CD14-positive monocyte (primary cell): ENCODE measurements around the gene SHCBP1L. TPM values are rescaled to one million over a fixed set of nuclear protein-coding genes. Genes with fewer than 3 reads are reported as not detected.

Experiments
- DNase-seq, 3 donors: peaks; one replicate each; pipeline ENCODE4 v3.0.0-alpha.2; 2011 to 2022
- H2AFZ ChIP-seq: 2 replicates; pipeline ENCODE4 v1.6.0; 2012; ENCODE audit warnings: mild to moderate bottlenecking, low read depth, low read length, inconsistent platforms; ENCODE audit not compliant: insufficient read depth, poor library complexity, severe bottlenecking
- H3K27ac ChIP-seq, 2 donors: 1 replicate in 1 of 2; 2 replicates in 1 of 2; pipeline ENCODE4 v1.5.1; 2012 to 2013; ENCODE audit warnings: low read length in 2 of 2, control low read depth in 1 of 2, inconsistent platforms in 1 of 2, low read depth in 1 of 2, mild to moderate bottlenecking in 1 of 2
- H3K27me3 ChIP-seq, 2 donors: one replicate each; pipeline versions ENCODE4 v1.6.0 to v1.6.1; 2011 to 2013; ENCODE audit warnings: low read length in 2 of 2; ENCODE audit not compliant: control insufficient read depth in 2 of 2, insufficient read depth in 2 of 2
- H3K36me3 ChIP-seq, 2 donors: replicated peaks in 1 of 2; 1 replicate in 1 of 2; 2 replicates in 1 of 2; pipeline versions ENCODE4 v1.5.1 to v1.6.1; 2012 to 2013; ENCODE audit warnings: low read length in 2 of 2, control low read depth in 1 of 2, inconsistent platforms in 1 of 2, mild to moderate bottlenecking in 1 of 2; ENCODE audit not compliant: insufficient read depth in 2 of 2, control insufficient read depth in 1 of 2
- H3K4me1 ChIP-seq, 2 donors: 1 replicate in 1 of 2; 2 replicates in 1 of 2; pipeline versions ENCODE4 v1.5.1 to v1.6.1; 2012 to 2013; ENCODE audit warnings: low read length in 2 of 2, control low read depth in 1 of 2, inconsistent platforms in 1 of 2, mild to moderate bottlenecking in 1 of 2, moderate library complexity in 1 of 2; ENCODE audit not compliant: insufficient read depth in 2 of 2, control insufficient read depth in 1 of 2
- H3K4me2 ChIP-seq: replicated peaks from 2 replicates; pipeline ENCODE3; 2012; ENCODE audit warnings: low read length, moderate library complexity, mild to moderate bottlenecking; ENCODE audit not compliant: poor library complexity, severe bottlenecking; ENCODE audit errors: extremely low read depth
- H3K4me3 ChIP-seq, 3 experiments: fragments of 200-600 bp in 1 of 3; sonication (generic) in 1 of 3; replicated peaks in 1 of 3; 1 replicate in 2 of 3; 2 replicates in 1 of 3; pipeline ENCODE4 v1.5.1; 2011 to 2013; ENCODE audit warnings: low read length in 3 of 3, mild to moderate bottlenecking in 3 of 3, control low read depth in 2 of 3, low read depth in 2 of 3, inconsistent platforms in 1 of 3, moderate library complexity in 1 of 3
- H3K79me2 ChIP-seq: 2 replicates; pipeline ENCODE4 v1.6.0; 2012; ENCODE audit warnings: mild to moderate bottlenecking, control low read depth, inconsistent platforms, low read length, moderate library complexity; ENCODE audit not compliant: insufficient read depth
- H3K9ac ChIP-seq: 2 replicates; pipeline ENCODE4 v1.6.0; 2017; ENCODE audit warnings: low read length, mild to moderate bottlenecking; ENCODE audit not compliant: insufficient read depth, poor library complexity, severe bottlenecking
- H3K9me3 ChIP-seq, 2 donors: replicated peaks in 1 of 2; 1 replicate in 1 of 2; 2 replicates in 1 of 2; pipeline versions ENCODE4 v1.5.1 to v1.6.1; 2012 to 2013; ENCODE audit warnings: low read length in 2 of 2, control low read depth in 1 of 2; ENCODE audit not compliant: control insufficient read depth in 1 of 2, insufficient read depth in 1 of 2
- H4K20me1 ChIP-seq: 2 replicates; pipeline ENCODE4 v1.6.0; 2012; ENCODE audit warnings: mild to moderate bottlenecking, low read length, control low read depth, moderate library complexity; ENCODE audit not compliant: insufficient read depth
- H3K27ac Mint-ChIP-seq, 7 donors: one replicate each; pipeline ENCODE4 v1.8.0; 2020; ENCODE audit warnings: mild to moderate bottlenecking in 7 of 7, mixed read lengths in 7 of 7, moderate library complexity in 6 of 7, inconsistent platforms in 2 of 7
- H3K27me3 Mint-ChIP-seq, 3 donors: one replicate each; pipeline ENCODE4 v1.8.0; 2021 to 2022; ENCODE audit warnings: low read depth in 3 of 3, mild to moderate bottlenecking in 3 of 3, mixed read lengths in 3 of 3, moderate library complexity in 3 of 3, inconsistent platforms in 1 of 3
- H3K36me3 Mint-ChIP-seq, 2 donors: one replicate each; pipeline ENCODE4 v1.8.0; 2020; ENCODE audit warnings: mixed read lengths in 2 of 2, inconsistent platforms in 1 of 2, mild to moderate bottlenecking in 1 of 2
- H3K4me1 Mint-ChIP-seq: one replicate; pipeline ENCODE4 v1.8.0; 2020; ENCODE audit warnings: mild to moderate bottlenecking, mixed read lengths
- H3K4me3 Mint-ChIP-seq, 2 donors: one replicate each; pipeline ENCODE4 v1.8.0; 2020; ENCODE audit warnings: mild to moderate bottlenecking in 2 of 2, mixed read lengths in 2 of 2, moderate library complexity in 1 of 2
- H3K9me3 Mint-ChIP-seq, 7 donors: one replicate each; pipeline ENCODE4 v1.8.0; 2020 to 2022; ENCODE audit warnings: mixed read lengths in 7 of 7, mild to moderate bottlenecking in 6 of 7, moderate library complexity in 6 of 7, inconsistent platforms in 2 of 7
- CTCF ChIP-seq: fragments of 200-600 bp; IDR thresholded peaks from one replicate; pipeline ENCODE4 v1.8.0; 2022; ENCODE audit warnings: antibody characterized with exemption, mild to moderate bottlenecking
- WGBS: methylation state at CpG from one replicate; pipeline ENCODE4 v1.1.5; 2013; ENCODE audit warnings: missing lambda C conversion rate; ENCODE audit not compliant: insufficient coverage; 5-methylcytosine and 5-hydroxymethylcytosine counted together
- intact Hi-C, 2 donors: fragments of 100-400 bp; cut with micrococcal nuclease; formaldehyde crosslinking; loops; one replicate each; pipeline versions ENCODE4 v1.15.0 to v1.15.1; 2023
- polyA plus RNA-seq, 3 donors: library from polyadenylated mRNA; depleted of rRNA in 1 of 3; unstranded in 2 of 3; stranded (reverse) in 1 of 3; fragments of 300-500 nt in 2 of 3; fragments of >200 nt in 1 of 3; fragmentation: Illumina TruSeq in 2 of 3; gene quantifications; 1 replicate in 2 of 3; 2 replicates in 1 of 3; pipeline ENCODE4 v1.2.3, GENCODE V29; 2012 to 2021

SHCBP1L gene
- polyA plus RNA-seq, 3 donors = not detected

- no peak overlapping the region for H3K4me3 Mint-ChIP-seq
- intact Hi-C loops = no loop called here
- peaks cover 7% of the 10 kb centered on the region for H3K4me1 Mint-ChIP-seq
- H4K20me1 ChIP-seq = peaks cover 22% of the 10 kb centered on the region
- H2AFZ ChIP-seq = no peak overlapping the region
- peaks cover 0 to 3% (median 0%) of the 10 kb centered on the region in 7 donors for H3K9me3 Mint-ChIP-seq
- no peak overlapping the region for H3K4me3 ChIP-seq
- no peaks in the 10 kb centered on the region for H3K4me1 ChIP-seq
- no peak for TF ChIP-seq CTCF
- H3K27me3 Mint-ChIP-seq = no peaks in the 10 kb centered on the region
- H3K36me3 ChIP-seq = peaks cover 70 to 82% of the 10 kb centered on the region in 2 donors
- H3K27ac ChIP-seq = no peak overlapping the region
- H3K27me3 ChIP-seq = no peaks in the 10 kb centered on the region
- 99% methylated on average over 10 of the region's 11 CpGs for WGBS
- H3K9ac ChIP-seq = no peak overlapping the region
- DNase-seq = no peak
- no peaks in the 10 kb centered on the region for H3K9me3 ChIP-seq
- no peaks in the 10 kb centered on the region for H3K79me2 ChIP-seq
- H3K36me3 Mint-ChIP-seq = peaks cover 66 to 81% of the 10 kb centered on the region in 2 donors
- H3K4me2 ChIP-seq = no peak overlapping the region
- peak overlapping the region in 1 of 7 donors; percentile 11 for H3K27ac Mint-ChIP-seq
Measured at GRCh38 chr1:182886985-182887384, 66.0 kb downstream of the SHCBP1L start.

GRCh38 chr1:182885591-182885990, 67.4 kb downstream of the SHCBP1L start:
- Mint-ChIP-seq H3K4me3 (no peak overlapping the region), H3K4me1 (peaks cover 7% of the 10 kb centered on the region), H3K9me3 (peaks cover 0 to 3% (median 0%) of the 10 kb centered on the region in 7 donors), H3K36me3 (peaks cover 75 to 89% of the 10 kb centered on the region in 2 donors), H3K27ac (no peak overlapping the region), H3K27me3 (no peaks in the 10 kb centered on the region)
- intact Hi-C loops = no loop called here
- Histone ChIP-seq H3K27ac (no peak overlapping the region), H3K79me2 (no peaks in the 10 kb centered on the region), H3K36me3 (peaks cover 81 to 90% of the 10 kb centered on the region in 2 donors), H3K4me2 (no peak overlapping the region), H3K9me3 (no peaks in the 10 kb centered on the region), H2AFZ (no peak overlapping the region), H3K4me3 (no peak overlapping the region), H3K9ac (no peak overlapping the region), H3K4me1 (no peaks in the 10 kb centered on the region), H4K20me1 (peaks cover 26% of the 10 kb centered on the region), H3K27me3 (no peaks in the 10 kb centered on the region)
- DNase-seq = no peak
- 100% methylated on average over 2 of the region's 3 CpGs for WGBS
- no peak for TF ChIP-seq CTCF
